HCEC 1CT (cell line): Measurements from ENCODE around the gene POLQ.
"Not testable (repeated sequence)": the region's sequence is repeated elsewhere in the genome, so short reads cannot be mapped to it uniquely, and the experiment has no call there.

Experiments used
- DNase-seq: peaks from one replicate; pipeline ENCODE4 v3.0.0-alpha.2; 2017

POLQ gene

DNA sequence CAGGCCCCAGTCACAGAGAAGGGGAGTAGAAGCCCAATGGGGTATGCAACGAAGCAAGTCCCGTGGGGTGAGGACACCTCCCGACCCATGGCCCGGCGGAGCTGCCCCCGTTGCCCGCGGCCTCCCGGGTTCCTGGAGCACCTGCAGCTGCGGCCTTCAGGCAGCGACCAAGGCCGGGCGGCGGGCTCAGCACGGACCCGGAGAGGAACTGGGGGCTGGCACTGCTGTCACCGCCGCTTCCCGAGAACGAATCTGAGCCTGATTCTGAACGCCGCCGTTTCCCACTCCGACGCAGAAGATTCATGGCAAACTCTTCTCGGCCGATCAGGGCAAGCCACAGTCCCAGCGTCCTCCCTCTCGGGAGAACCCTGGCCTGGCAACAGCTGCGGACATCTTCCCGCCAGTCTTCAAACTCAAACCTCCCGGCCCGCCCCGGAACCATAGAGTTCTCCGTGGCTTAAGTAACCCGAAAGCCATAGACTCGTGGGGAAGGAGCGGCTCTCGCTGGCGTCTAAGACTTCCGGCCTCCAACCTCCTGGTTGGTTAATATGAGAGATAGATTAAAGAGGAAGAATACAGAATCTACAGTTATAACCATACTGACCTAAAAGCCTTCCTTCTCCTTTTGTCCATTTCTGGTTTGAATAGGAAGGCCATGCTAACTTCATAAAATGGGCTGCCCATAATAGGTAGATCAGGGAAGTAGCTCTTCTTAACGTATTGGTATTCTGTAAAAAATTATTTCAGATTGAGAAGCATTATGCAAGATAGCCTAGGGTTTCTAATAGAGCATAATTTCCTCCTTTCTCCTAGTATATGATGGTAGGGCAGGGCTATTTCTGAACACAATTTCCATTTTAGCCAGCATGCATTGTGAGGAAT, at the start of gene POLQ:
TSS of gene POLQ (minus strand) at position 415 of the 882 bp plus-strand sequence. CDS start at position 304, 111 bp downstream.
- peak; percentile 95 for DNase-seq

DNA sequence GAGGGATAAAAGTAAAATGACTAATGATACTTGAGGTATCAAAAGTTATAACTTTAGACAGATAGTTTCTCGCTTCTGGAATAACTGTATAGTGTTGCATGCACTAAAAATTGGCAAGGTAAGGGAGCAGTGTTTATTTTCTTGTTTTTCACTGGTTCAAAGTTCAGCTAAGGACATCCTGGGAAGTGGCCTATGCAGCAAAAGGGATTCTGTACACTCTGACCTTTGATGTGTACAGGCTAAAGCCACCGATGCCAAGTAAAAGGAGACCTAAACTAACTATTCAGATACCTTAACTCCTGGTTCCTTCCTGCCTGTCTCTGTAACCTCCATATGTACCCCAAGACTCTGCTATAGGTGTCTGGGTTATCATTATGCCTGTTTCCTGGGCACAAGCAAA, 49.1 kb upstream of the POLQ start:
- DNase-seq, result no peak

DNA sequence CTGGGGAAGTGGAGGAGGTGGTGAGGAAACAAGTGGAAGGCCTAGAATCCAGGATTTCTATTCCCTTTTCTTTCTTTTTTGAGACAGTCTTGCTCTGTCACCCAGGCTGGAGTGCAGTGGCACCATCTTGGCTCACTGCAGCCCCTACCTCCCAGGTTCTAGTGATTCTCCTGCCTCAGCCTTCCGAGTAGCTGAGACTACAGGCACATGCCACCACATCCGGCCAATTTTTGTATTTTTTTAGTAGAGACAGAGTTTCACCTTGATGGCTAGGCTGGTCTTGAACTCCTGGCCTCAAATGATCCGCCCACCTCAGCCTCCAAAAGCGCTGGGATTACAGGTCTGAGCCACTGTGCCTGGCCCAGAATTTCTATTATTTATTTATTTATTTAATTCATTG, 48.0 kb upstream of the POLQ start:
- DNase-seq, result not testable (repeated sequence)

DNA sequence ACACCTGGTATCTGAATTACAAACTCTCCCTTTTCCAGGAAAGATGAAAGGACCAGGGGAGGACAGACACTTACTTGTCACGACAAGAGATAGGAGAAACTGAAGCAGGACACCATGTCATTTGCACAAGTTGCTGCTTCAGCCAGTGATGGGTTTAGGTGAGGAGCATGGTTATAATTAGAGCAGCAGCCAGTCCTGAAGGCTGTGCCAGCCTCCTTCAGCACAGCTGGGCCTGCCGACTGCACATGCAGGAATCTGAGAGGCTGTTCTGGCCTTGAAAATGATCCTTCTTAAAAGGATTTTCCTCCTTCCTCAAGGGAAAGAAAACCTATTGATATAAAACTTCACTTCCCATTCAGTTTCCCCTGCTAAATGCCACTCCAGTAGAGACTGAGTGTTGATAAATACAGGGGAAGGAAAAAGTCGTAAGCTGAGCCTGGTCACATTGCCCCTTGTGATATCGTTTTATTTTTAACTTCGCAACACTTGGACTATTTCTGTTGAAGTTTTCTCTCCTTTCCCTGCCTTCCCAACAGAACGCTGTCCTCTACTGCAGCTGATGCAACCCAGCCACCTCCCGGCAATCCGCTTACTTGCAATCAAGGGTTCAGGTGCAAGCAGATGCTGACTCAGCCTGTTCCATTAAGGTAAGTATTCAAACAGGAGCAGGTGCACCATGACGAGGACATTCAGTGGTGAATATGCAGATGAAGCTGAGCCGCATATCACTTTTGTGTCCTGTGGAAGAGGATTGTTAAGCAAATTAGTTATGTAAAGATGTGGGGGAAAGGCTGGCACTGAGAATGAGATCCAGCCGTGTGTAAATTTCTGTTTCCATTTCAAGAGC, 47.3 kb upstream of the POLQ start, which contains the start of gene FBXO40:
TSS of gene FBXO40 (plus strand) at position 524 of the 847 bp plus-strand sequence. CDS start 27,197 bp downstream, outside the sequence.
- DNase-seq, result no peak

DNA sequence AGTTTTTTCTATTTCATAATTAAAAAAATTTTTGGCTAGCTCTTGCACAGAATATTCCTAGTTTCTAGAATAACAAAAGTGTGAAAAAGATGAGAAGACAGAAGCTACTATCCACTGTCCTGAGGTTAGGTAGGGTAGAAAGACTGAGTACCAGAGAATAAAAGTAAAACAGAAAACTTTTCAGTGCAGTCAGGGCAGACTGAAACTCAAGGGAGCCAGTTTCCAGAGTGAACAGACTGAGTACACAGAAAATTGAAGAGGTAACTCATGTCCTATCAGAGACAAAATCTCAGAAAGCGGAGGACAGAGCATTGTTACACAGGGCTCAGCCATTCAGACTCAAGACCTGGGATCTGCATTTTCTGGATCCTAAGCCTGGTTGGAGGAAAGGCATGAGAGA, 38.6 kb upstream of the POLQ start:
- DNase-seq, result no peak

DNA sequence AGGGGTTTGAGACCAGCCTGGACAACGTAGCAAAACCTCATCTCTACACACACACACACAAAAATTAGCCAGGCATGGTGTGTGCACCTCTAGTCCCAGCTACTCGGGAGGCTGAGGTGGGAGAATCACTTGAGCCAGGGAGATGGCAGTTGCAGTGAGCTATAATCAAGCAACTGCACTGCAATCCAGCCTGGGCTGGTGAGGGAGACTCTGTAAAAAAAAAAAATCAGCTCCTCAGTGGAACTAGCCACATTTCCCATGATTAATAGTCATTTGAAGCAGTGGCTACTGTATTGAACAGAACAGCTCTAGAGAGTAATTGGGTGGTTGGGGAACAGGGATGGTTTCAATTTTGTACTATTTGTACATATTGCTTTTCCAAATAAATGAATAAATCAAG, 35.9 kb upstream of the POLQ start:
- no peak for DNase-seq

DNA sequence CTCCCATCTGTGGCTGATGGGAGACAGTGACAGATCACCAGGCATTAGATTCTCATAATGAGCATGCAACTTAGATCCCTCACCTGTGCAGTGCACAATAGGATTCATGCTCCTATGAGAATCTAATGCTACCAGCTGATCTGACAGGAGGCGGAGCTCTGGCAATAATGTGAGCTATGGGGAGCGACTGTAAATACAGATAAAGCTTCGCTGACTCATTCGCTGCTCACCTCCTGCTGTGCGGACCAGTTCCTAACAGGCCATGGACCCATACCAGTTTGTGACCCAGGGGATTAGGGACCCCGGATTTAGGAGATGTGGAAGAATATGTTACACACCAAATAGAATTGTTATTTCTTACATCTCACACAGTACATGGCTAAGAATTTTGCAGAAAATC, 28.7 kb upstream of the POLQ start:
- no peak for DNase-seq

DNA sequence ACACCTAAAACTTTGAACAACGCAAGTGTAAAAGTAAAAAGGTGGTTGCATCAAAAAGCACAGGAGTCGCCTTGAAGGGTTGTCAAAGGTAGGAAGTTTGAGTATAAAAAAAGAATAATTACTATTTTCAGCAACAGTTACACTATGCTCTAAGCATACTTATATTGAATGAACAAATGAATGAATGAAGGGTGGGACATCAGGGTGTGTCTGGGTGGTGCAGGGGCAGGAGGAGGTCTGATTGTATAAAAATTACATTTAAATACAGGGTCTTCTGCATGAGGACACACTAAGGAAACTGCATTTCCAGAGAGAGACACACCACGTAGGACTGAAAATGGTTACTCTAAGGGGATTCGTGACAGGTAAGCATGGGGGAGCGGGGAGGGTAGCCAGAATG, 21.9 kb upstream of the POLQ start, which contains the start of gene ARGFX:
TSS of gene ARGFX (plus strand) at position 301 of the 400 bp plus-strand sequence. CDS start 2,765 bp downstream, outside the sequence.
- no peak for DNase-seq

DNA sequence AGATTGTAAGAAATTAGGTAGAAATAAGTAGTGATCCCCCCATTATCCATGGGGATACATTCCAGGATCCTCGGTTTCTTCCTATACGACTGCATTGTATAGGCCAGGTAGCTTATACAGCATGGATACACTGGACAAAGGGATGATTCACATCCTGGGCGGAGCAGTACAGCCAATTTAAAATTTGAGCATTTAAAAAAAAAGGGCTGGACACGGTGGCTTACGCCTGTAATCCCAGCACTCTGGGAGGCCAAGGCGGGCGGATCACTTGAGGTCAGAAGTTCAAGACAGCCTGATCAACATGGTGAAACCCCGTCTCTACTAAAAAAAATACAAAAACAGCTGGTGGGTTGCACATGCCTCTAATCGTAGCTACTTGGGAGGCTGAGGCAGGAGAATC, 21.0 kb upstream of the POLQ start:
- no peak for DNase-seq

DNA sequence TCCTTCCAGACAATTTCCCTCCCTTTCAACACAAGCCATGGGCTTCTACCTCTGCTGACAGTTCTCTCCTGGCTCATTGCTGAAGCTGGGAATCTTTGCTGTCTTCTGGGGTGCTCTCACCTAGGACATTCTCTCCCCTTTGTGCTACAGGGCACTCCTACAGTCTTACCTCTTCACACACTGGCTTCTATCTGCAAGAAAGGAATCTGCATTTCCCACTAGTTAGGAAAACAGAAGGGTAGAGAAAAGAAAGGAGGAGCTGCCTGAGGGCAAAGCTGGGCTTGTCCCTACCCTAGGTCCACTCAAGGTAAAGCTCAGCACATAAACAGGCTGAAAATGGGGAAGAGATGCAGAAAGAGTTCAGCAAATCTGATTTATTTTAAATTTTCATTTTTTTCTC, 16.4 kb upstream of the POLQ start:
- DNase-seq, result no peak

DNA sequence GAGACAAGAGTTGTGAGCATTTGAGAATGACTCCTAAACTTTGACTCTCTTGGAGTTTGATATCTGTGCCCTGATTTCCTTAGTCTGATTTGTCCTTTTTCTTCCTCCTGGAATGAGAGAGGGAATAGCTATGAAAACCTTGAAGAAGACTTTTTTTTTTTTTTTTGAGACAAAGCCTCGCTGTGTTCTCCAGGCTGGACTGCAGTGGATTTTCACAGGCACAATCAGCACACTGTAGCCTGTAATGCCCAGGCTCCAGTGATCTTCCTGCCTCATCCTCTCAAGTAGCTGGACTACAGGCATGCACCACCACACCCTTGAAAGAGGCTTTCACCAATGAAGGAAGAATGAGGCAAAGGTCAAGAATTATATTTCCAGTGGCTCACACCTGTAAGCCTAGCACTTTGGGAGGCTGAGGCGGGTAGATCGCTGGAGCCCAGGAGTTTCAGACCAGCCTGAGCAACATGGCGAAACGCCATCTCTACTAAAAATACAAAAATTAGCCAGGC, 11.7 kb upstream of the POLQ start:
- DNase-seq, result no peak

DNA sequence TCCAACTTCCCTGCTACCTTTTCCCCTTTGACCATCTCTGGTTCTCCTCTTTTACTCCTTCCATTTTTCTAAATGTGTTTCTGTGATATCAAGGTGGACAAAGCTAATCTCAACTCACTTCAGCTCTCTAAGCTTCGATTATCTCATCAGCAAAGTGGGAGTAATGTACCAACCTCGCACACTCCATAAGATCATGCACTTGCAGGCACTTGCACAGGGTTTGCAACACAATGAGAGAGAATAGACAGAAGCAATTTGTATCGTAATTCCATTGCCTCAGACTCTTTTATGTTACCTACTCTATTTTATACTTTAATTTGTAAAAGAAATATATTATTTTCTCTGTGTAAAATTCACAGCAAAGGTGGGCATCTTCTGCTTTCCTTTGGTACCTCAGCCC, 7.0 kb upstream of the POLQ start:
- DNase-seq, result no peak

DNA sequence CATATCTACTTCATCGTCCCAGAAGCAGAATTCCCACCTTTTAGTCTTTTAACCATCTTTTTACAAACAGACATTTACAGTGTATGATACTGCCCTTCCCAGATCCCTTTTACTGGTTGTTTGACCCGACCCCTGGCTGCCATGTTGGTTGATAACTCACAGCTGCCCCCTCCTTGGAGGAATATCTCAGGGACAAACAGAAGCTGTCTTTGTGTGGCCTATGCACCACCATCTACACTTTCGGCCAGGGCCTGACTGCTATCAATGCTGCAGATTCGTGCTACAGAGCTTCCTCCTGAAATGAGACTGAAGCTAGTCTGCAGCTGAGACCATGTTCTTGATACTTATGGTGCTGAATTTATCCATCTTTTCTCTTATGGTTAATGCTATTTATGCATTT, 6.6 kb upstream of the POLQ start:
- no peak for DNase-seq

DNA sequence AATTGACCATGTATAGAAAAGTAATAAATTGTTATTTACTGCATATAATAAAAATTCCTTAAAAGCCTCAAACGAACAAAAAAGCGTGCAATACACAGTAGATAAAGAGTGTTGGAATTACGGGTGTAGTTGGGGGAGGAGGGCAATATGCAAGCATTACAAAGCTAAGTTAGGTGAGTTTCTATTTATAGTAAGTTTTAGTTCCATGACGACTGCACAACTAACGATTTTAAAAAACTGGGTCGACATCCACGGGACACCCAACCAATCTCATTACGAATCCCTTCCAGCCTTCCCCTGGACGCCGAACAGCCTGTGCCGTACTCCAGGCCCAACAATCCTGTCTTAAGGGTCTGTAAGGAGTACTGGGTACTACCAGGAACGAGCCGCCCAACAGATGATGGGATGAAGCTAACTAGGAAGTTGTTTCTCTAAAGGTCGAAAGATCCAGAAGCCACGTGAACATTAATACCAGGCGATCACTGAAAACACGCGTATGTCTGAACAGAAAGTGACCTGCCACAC, 677 bp downstream of the POLQ start:
- peak; percentile 13 for DNase-seq

DNA sequence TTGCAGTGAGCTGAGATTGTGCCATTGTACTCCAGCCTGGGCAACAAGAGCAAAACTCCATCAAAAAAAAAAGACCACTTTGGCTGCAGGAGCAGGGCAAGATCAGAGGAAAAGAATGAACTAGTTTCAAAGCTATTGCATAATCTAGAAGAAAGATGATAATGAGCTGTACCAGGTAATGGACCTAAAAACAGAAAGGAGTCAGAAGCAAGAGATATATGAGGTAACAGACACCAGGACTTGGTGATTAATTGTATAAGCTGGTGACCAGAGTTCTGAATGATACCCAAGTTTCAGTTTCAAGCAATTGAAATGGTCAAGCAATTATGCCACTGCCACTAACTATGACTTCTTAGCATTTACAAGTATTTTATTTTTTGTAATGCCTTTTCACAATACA, 2.9 kb downstream of the POLQ start:
- DNase-seq, result no peak

DNA sequence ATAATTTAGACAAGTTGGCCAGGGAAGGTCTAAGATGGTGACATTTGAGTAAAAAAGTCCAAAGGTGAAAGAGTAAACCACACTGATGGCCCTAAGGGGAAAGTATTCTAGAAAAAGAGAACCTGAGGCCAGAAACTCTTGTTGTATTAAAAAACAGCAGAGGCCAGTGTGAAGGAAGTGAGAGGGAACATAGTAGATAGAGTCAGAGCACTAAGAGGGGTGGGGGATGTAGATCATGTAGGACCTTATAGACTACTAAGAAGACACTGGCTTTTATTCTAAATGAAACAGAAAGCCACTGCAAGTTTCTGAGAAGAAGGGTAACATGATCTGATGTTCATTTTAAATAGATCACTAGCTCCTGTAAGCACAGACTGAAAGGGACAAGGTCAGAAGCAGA, 14.5 kb downstream of the POLQ start:
- no peak for DNase-seq

DNA sequence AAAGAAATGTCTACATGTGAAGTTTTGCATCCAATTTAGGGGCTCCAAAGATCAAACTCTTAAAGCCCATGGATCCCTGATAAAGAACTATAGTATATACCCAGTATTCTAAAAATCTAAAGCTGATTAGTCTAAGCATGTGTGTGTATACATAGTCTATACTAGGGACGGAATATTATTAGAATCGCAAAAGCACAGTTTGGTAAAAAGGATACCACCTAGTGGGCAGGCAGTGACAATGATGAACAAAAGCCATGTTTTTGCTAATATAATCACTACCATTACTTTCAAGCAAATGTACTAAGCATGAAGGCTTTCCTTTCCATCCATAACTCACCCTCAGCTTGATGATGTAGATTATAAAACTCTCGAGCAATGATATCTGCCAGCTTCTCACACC, 16.5 kb downstream of the POLQ start:
- DNase-seq, result peak; percentile 29

DNA sequence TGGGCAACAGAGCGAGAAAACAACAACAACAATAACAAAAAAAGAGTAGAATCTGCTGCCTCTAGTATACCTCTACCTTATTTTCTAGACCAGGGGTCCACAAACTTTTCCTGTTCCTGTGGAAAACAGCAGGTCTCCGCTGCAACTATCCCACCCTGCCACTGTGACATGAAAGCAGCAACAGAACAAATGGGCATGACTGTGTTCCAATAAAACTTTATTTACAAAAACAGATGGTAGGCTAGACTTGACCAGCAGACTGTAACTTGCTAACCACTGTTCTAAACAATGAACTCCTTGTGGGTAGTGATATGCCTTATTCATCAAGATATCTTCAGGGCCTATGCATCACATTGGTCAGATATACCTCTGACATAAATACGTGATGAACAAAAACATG, 25.3 kb downstream of the POLQ start:
- no peak for DNase-seq

DNA sequence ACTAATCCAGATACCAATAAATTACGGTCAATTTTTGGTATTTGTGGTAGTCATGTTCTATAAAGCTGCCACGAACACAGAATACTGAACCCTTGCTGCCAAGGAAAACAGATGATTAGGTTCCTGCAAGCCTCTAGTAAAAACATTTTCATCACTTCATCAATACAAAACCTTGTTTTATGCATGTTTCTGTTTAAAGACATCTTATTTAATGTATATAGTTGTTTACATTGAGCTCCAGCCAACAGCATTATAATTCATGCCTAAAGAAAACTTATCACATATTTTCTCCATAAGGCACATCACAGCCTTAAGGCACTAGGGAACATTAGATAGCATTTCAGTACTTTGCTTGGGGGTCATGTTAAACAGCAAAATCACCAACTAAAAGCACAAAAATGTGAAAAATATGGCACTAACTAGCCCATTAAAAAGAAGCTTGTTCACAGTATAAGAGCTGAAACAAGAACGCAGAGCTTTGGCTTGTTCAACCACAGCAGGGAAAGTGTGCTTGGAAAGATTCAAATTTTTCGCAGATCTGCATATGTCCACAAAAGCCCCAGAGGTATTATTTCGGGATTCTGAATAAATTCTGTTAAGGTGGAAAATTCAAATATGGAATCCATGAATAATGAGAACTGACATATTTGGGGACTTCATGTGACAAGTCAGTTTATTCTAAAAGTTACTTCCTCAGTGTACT, 27.7 kb downstream of the POLQ start:
- no peak for DNase-seq

DNA sequence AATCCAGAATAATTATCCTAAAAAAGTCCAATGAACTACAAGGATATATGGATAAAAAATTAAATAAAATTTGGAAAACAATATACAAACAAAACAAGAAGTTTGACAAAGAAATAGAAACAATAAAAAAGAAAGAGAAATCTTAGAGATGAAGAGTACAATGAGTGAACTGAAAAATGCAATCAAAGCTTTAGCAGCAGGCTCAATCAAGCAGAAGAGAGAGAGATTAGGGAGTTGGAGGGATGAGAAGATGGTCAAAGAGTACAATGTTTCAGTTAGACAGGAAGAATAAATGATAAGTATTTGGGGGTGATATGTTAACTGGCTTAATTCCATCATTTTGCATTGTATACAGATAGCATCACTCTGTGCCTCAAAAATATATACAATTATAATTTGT, 29.9 kb downstream of the POLQ start:
- no peak for DNase-seq

DNA sequence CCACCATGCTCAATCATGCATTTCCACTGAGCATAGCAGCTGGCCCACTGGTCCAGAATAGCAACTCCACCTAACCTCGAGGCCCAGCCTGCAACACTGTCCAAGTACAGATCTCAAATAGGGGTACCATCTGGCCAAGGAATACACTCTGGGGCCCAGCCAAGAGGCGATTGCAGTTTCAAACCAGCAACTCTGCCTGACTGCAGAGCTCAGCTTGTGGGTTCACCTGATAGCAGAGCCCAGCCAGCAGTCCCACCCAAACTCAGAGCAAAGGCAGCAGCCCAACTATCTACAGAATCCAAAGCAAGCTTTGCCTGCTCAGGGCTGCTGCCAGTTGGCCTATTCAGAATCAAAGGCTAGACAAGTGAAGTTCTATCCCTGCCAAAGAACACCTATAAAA, 30.5 kb downstream of the POLQ start:
- DNase-seq, result no peak

DNA sequence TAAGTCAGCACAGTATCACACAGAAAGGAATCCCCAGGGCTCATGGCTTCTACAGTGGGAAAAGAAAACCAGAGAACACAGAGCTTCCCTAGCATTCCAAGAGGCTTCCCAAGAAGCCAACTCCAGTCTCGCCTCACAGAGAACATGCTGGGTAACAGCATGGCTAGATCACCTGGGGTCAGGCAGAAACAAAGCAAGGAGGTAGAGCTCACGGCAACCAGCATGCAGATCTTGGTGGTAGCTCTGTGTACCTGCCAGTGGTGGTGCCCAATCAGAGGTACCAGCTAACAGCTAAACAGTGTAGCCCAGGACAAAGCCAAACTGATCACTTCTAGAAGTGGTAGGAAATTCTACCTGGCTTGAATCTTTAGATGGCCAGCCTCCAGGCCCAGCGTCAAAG, 31.3 kb downstream of the POLQ start:
- DNase-seq, result no peak

DNA sequence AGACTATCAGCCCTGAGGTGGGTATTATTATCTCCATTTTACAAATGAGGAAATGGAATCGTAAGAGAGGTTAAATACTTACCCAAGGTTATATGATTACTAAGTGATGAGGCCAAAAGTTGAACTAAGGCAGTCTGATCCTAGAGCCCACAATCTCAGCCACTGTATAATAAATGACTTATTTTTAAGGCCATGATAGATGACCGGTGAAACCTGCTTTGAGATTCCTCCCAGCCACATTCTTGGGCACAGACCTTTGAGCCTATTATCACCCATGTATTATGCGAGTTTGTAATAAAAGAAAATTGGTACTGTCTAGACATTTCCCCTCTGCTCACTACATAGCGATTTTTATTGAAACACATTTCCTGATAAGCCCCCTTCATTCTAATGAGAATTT, 37.4 kb downstream of the POLQ start:
- no peak for DNase-seq
